Neutrophil (primary cell): Measurements from ENCODE around the gene PHYKPL.

Experiments
- H3K27ac ChIP-seq: fragments of 200-600 bp; sonication (generic); 2 replicates; pipeline ENCODE4 v1.5.1; 2016; ENCODE audit warnings: mild to moderate bottlenecking, moderate library complexity
- H3K27me3 ChIP-seq: fragments of 200-600 bp; sonication (generic); 2 replicates; pipeline ENCODE4 v1.6.0; 2016; ENCODE audit warnings: mild to moderate bottlenecking
- H3K36me3 ChIP-seq: fragments of 200-600 bp; sonication (generic); 2 replicates; pipeline ENCODE4 v1.5.1; 2017
- H3K4me1 ChIP-seq, 2 experiments: fragments of 200-600 bp in 1 of 2; sonication (generic) in 1 of 2; 1 replicate in 1 of 2; 2 replicates in 1 of 2; pipeline versions ENCODE4 v1.5.1 to v1.6.1; 2013 to 2016; ENCODE audit warnings: low read depth in 1 of 2, low read length in 1 of 2, mild to moderate bottlenecking in 1 of 2, moderate library complexity in 1 of 2; ENCODE audit not compliant: control insufficient read depth in 1 of 2, insufficient read depth in 1 of 2
- H3K4me3 ChIP-seq, 2 experiments: fragments of 200-600 bp in 1 of 2; sonication (generic) in 1 of 2; 1 replicate in 1 of 2; 2 replicates in 1 of 2; pipeline ENCODE4 v1.5.1; 2013 to 2016; ENCODE audit warnings: low read depth in 1 of 2, low read length in 1 of 2, mild to moderate bottlenecking in 1 of 2, moderate library complexity in 1 of 2
- H3K9me3 ChIP-seq: fragments of 200-600 bp; sonication (generic); 2 replicates; pipeline ENCODE4 v1.5.1; 2016
- TF ChIP-seq, protein P1 (sequence below): fragments of 200-600 bp; sonication (generic); IDR thresholded peaks from 2 replicates; pipeline ENCODE4 v1.5.1; 2016; ENCODE audit warnings: antibody characterized with exemption

The PHYKPL gene

DNA sequence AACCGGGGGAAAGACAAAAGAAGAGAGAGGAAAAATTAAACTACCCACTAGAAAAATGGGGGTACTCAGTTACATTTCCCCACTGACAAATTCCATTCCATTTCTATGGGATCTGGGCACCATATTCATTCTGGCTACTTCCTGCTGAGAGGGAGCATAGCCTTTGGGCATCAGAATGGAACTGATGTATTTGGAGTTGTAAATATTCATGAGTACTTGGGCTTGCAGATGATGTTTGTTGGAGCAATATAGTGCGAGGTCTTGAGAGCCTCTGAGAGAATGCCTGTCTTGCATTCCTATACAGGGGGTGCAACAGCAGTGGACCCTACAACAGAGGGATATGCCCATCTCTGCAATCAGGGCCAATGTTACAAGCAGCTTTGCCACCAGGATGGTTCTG is 62.1 kb downstream of the PHYKPL start:
- H3K9me3 ChIP-seq = no peaks in the 10 kb centered on the region
- no peak overlapping the region for H3K4me3 ChIP-seq
- no peaks in the 10 kb centered on the region for H3K4me1 ChIP-seq
- no peak overlapping the region for H3K27ac ChIP-seq
- H3K27me3 ChIP-seq = peaks cover 9% of the 10 kb centered on the region
- TF ChIP-seq, protein P1, sequence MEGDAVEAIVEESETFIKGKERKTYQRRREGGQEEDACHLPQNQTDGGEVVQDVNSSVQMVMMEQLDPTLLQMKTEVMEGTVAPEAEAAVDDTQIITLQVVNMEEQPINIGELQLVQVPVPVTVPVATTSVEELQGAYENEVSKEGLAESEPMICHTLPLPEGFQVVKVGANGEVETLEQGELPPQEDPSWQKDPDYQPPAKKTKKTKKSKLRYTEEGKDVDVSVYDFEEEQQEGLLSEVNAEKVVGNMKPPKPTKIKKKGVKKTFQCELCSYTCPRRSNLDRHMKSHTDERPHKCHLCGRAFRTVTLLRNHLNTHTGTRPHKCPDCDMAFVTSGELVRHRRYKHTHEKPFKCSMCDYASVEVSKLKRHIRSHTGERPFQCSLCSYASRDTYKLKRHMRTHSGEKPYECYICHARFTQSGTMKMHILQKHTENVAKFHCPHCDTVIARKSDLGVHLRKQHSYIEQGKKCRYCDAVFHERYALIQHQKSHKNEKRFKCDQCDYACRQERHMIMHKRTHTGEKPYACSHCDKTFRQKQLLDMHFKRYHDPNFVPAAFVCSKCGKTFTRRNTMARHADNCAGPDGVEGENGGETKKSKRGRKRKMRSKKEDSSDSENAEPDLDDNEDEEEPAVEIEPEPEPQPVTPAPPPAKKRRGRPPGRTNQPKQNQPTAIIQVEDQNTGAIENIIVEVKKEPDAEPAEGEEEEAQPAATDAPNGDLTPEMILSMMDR = no peak
- no peaks in the 10 kb centered on the region for H3K36me3 ChIP-seq

DNA sequence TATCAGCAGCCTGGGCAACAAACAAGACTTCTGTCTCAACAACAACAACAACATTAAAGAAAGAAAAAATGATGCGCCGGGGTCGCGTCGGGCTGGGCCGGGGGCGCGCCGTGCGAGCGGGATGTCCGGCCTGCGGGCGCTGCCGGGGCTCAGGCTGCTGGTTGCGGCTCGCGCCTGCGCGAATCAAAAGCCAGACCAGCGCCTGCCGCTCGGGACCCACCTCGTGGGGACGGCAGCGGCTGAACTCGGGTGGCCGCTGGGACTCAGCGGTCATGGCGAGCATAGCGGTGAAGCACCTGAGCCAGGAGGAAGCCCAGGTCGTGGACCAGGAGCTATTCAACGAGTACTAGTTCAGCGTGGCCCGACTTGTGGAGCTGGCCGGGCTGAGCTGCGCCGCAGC is 67.0 kb downstream of the PHYKPL start:
- Histone ChIP-seq H3K9me3 (no peaks in the 10 kb centered on the region), H3K27me3 (peaks cover 31% of the 10 kb centered on the region), H3K36me3 (no peaks in the 10 kb centered on the region), H3K4me1 (peaks cover 9 to 10% of the 10 kb centered on the region in 2 experiments), H3K27ac (no peak overlapping the region), H3K4me3 (no peak overlapping the region)
- TF ChIP-seq, protein P1 = no peak

DNA sequence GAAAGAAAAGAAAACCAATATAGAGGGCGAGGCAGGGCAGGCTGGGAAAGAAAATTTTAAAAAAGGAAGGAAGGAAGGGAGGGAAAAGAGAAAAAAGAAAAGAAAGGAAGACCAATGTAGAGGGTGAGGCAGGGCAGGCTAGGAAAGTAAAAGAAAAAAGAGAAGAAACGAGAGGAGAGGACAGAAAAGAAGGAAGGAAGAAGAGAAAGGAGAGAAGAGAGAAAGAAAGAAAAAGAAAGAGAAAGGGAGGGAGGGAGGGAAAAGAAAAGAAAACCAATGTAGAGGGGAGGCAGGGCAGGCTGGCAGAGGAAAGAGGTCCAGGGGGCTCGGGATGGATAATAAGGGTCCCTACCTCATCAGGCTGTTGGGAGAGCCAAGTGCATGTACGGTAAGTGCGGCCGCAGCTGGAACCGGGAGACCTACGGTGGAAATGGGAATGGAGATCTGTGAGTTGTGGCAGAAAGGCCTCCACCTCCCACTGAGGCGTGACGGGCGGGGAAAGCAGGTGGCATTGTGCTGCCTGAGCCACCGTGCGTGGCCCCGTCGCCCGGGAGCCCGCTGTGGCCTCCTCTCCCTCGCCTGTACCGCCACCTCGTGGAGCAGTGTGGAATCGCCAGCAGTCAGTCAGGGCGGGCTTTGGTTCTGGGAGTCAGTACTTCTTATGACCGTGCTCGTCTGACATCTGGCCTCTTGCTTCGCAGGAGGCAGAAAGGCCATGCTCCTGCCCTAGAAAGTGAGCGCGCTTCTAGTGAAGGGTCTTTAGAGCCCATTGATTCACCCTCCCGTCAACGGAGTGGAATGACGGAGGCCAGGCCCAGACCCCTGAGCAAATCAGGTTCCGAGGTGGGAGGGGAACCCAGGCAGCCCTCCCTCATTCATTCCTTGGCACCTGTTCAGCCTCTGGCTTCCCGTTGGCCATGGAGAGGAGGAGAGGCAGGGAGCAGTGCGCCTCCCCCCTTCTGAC is 68.5 kb downstream of the PHYKPL start:
- Histone ChIP-seq H3K4me1 (peaks cover 9 to 10% of the 10 kb centered on the region in 2 experiments), H3K9me3 (no peaks in the 10 kb centered on the region), H3K27ac (no peak overlapping the region), H3K27me3 (peaks cover 31% of the 10 kb centered on the region), H3K36me3 (no peaks in the 10 kb centered on the region), H3K4me3 (peak overlapping the region; percentile 45 to 58)
- TF ChIP-seq, protein P1 = peak; percentile 97

DNA sequence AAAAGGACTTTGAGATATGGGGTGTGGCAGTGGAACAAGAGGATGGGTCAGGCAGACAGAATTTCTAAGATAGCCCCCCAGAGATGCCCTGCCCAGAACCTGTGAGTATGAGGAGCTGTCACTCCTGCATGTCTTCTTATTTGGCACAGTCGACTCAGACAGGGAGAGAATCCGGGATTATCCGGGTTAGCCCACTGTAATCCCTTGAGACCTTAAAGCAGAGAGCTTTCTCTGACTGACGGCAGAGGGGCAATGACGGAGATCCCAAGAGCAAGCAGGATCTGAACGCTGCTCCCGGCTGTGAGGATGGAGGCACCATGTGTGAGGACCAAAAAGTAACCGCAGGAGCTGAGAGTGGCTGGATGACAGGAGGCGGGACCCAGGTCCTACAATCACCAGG is 70.1 kb downstream of the PHYKPL start:
- Histone ChIP-seq H3K27me3 (peaks cover 31% of the 10 kb centered on the region), H3K36me3 (no peaks in the 10 kb centered on the region), H3K27ac (no peak overlapping the region), H3K9me3 (no peaks in the 10 kb centered on the region), H3K4me3 (no peak overlapping the region), H3K4me1 (peaks cover 9 to 10% of the 10 kb centered on the region in 2 experiments)
- TF ChIP-seq, protein P1 = no peak

DNA sequence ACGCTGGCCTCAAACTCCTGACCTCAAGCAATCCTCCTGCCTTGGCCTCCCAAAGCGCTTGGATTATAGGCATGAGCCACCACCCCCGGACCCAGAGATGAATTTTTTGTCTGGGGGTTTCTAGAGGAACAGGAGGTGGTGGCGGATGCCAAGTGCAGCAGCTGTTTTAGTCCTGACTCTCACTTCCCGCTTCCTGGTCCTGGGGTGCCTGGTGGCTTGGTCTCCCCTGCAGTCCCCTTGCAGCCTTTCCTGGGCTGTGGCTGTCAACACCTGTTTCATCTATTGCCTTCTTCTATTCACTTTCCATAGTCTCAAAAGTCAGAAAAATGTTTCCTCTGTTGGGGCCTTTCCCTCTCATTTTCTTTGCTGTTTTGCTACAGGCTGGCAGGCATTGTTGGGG is 72.4 kb downstream of the PHYKPL start:
- Histone ChIP-seq H3K36me3 (no peaks in the 10 kb centered on the region), H3K4me1 (peaks cover 9 to 10% of the 10 kb centered on the region in 2 experiments), H3K9me3 (no peaks in the 10 kb centered on the region), H3K27me3 (peaks cover 20% of the 10 kb centered on the region), H3K4me3 (no peak overlapping the region), H3K27ac (no peak overlapping the region)
- TF ChIP-seq, protein P1 = no peak
